Loucy (cell line): Measurements from ENCODE around the gene ADGRB3.

Experiments used
- H2AFZ ChIP-seq: fragments of 200-600 bp; sonication (generic); 2 replicates; pipeline ENCODE4 v1.6.0; 2016; ENCODE audit warnings: antibody characterized with exemption, mild to moderate bottlenecking, low read length, moderate library complexity
- H3F3A ChIP-seq: fragments of 200-600 bp; 2 replicates; pipeline ENCODE4 v1.6.0; 2016; ENCODE audit warnings: antibody characterized with exemption, low read depth, mild to moderate bottlenecking
- H3K27me3 ChIP-seq: fragments of 200-600 bp; sonication (generic); 2 replicates; pipeline ENCODE4 v1.6.1; 2014; ENCODE audit warnings: low read length, mild to moderate bottlenecking; ENCODE audit not compliant: insufficient read depth, poor library complexity, severe bottlenecking
- H3K36me3 ChIP-seq: fragments of 200-600 bp; sonication (generic); 2 replicates; pipeline ENCODE4 v1.6.1; 2016; ENCODE audit warnings: low read length; ENCODE audit not compliant: insufficient read depth
- H3K4me1 ChIP-seq: fragments of 200-600 bp; sonication (generic); 2 replicates; pipeline ENCODE4 v1.5.1; 2014; ENCODE audit warnings: low read length, mild to moderate bottlenecking; ENCODE audit not compliant: insufficient read depth, poor library complexity, severe bottlenecking
- H3K4me2 ChIP-seq: fragments of 200-600 bp; sonication (generic); 2 replicates; pipeline ENCODE4 v1.6.0; 2014; ENCODE audit warnings: antibody characterized with exemption, low read length, low read depth, mild to moderate bottlenecking; ENCODE audit not compliant: poor library complexity, severe bottlenecking
- H3K4me3 ChIP-seq: fragments of 200-600 bp; sonication (generic); 2 replicates; pipeline ENCODE4 v1.5.1; 2014; ENCODE audit warnings: low read length, mild to moderate bottlenecking, mixed read lengths; ENCODE audit not compliant: poor library complexity, severe bottlenecking
- H3K79me2 ChIP-seq: fragments of 200-600 bp; sonication (generic); 2 replicates; pipeline ENCODE4 v1.6.1; 2014; ENCODE audit warnings: low read length; ENCODE audit not compliant: insufficient read depth
- H3K9ac ChIP-seq: fragments of 200-600 bp; sonication (generic); 2 replicates; pipeline ENCODE4 v1.6.0; 2014; ENCODE audit warnings: mild to moderate bottlenecking, low read depth, low read length, moderate library complexity; ENCODE audit not compliant: poor library complexity, severe bottlenecking
- H3K9me2 ChIP-seq: fragments of 200-600 bp; sonication (generic); replicated peaks from 2 replicates; pipeline ENCODE4 v1.6.1; 2016; ENCODE audit warnings: low read depth, low read length, mixed read lengths
- H3K9me3 ChIP-seq: fragments of 200-600 bp; sonication (generic); 2 replicates; pipeline ENCODE4 v1.6.1; 2014; ENCODE audit warnings: mild to moderate bottlenecking, antibody characterized with exemption, low read length, low read depth; ENCODE audit not compliant: insufficient read depth
- H4K20me1 ChIP-seq: fragments of 200-600 bp; sonication (generic); 2 replicates; pipeline ENCODE4 v1.6.0; 2014; ENCODE audit warnings: antibody characterized with exemption, low read length, mild to moderate bottlenecking; ENCODE audit not compliant: insufficient read depth, poor library complexity, severe bottlenecking
- EZH2phosphoT487 ChIP-seq: fragments of 200-600 bp; IDR thresholded peaks from 2 replicates; pipeline ENCODE4 v1.6.1; 2018; ENCODE audit warnings: antibody characterized with exemption, mild to moderate bottlenecking, moderate library complexity, borderline replicate concordance
- TF ChIP-seq, protein P1 (sequence below): fragments of 200-600 bp; sonication (generic); conservative IDR thresholded peaks from 2 replicates; pipeline ENCODE4 v1.5.1; 2014; ENCODE audit warnings: mild to moderate bottlenecking, antibody characterized with exemption, low read length

Gene ADGRB3

DNA sequence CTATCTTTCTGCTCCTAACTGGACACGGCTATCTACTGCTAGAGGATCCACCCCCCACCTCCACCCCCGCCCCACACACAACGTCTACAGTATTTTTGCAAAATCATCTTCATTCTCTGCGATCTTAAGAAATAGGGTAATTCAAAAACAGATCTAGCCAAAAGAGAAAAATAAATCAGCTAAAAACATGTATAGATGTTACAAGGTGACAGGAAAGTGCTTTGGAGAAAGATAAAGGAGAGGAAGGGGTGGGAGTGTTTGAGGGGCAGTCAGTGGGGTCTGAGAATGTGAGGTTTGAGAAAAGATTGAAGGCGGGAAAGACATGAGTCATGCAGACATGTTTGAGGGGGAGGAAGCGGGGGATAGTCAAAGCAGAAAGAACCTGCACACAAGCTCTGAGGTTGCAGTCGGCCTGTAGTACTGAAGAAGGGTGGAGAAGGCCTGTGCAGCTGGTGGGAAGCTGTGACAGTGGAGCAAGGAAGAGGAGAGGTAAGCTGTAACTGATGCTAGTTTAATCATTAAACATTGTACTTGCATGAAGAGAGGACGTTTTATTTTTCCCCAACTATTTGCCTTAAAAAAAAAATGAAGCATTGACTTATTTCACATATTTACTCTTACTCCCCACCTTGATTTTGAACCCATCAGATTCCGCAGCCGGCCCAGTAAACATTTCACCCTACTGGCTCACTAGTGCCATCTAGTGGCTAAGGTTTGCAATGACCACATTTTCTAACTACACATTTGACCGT is 332.6 kb downstream of the ADGRB3 start:
- no peak overlapping the region for H3K4me3 ChIP-seq
- no peak overlapping the region for H3K9ac ChIP-seq
- no peaks in the 10 kb centered on the region for H3K9me2 ChIP-seq
- H4K20me1 ChIP-seq = no peaks in the 10 kb centered on the region
- H2AFZ ChIP-seq = peak overlapping the region; percentile 9; the same call in 1 of the 2 replicates
- TF ChIP-seq EZH2phosphoT487 = no peak
- TF ChIP-seq, protein P1, sequence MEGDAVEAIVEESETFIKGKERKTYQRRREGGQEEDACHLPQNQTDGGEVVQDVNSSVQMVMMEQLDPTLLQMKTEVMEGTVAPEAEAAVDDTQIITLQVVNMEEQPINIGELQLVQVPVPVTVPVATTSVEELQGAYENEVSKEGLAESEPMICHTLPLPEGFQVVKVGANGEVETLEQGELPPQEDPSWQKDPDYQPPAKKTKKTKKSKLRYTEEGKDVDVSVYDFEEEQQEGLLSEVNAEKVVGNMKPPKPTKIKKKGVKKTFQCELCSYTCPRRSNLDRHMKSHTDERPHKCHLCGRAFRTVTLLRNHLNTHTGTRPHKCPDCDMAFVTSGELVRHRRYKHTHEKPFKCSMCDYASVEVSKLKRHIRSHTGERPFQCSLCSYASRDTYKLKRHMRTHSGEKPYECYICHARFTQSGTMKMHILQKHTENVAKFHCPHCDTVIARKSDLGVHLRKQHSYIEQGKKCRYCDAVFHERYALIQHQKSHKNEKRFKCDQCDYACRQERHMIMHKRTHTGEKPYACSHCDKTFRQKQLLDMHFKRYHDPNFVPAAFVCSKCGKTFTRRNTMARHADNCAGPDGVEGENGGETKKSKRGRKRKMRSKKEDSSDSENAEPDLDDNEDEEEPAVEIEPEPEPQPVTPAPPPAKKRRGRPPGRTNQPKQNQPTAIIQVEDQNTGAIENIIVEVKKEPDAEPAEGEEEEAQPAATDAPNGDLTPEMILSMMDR = peak; percentile 98
- H3K9me3 ChIP-seq = no peaks in the 10 kb centered on the region
- no peaks in the 10 kb centered on the region for H3K27me3 ChIP-seq
- H3K4me2 ChIP-seq = no peak overlapping the region
- H3K79me2 ChIP-seq = no peaks in the 10 kb centered on the region
- H3K36me3 ChIP-seq = no peaks in the 10 kb centered on the region
- H3F3A ChIP-seq = no peaks in the 10 kb centered on the region
- H3K4me1 ChIP-seq = no peaks in the 10 kb centered on the region

DNA sequence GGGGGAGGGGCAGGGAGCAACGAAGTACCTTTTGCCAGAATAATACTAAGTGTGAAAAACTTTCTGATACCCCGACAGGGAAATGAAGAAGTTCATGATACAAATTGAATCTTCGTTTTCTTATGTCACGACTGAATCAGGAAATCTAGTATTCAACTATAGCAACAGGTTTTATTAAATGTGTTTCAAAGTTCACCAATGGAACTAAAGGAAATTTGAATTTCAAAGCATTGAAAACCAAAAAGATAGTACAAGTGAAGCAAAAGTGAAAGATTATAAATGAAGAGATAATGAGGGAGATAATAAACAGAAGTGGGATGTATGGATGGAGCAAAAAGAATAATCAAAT is 333.2 kb downstream of the ADGRB3 start:
- TF ChIP-seq EZH2phosphoT487 = no peak
- H3F3A ChIP-seq = no peaks in the 10 kb centered on the region
- no peaks in the 10 kb centered on the region for H4K20me1 ChIP-seq
- no peak overlapping the region for H3K4me2 ChIP-seq
- no peaks in the 10 kb centered on the region for H3K9me2 ChIP-seq
- no peaks in the 10 kb centered on the region for H3K4me1 ChIP-seq
- no peaks in the 10 kb centered on the region for H3K36me3 ChIP-seq
- H2AFZ ChIP-seq = no peak overlapping the region
- H3K27me3 ChIP-seq = no peaks in the 10 kb centered on the region
- H3K9ac ChIP-seq = no peak overlapping the region
- H3K4me3 ChIP-seq = no peak overlapping the region
- no peaks in the 10 kb centered on the region for H3K79me2 ChIP-seq
- no peaks in the 10 kb centered on the region for H3K9me3 ChIP-seq

DNA sequence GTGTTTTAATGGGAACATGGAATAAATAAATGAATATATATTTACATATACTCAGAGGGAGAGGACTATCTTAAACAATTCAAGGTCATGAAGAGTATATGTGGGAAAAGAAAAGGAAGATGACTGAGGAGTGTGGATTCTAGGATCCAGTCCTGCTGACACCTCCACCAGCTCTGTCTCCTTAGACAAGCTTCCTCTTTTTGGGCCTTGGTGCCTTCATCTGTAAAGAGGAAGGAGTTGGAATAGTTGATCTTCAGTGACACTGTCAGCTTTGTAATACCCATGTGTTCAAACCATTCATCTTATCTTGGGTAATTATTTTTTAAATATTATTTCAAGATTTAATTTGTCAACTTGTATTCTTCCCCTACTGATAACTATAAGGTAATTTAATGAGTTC is 338.0 kb downstream of the ADGRB3 start:
- Histone ChIP-seq H3F3A (no peaks in the 10 kb centered on the region), H3K4me1 (no peaks in the 10 kb centered on the region), H2AFZ (no peak overlapping the region), H3K36me3 (no peaks in the 10 kb centered on the region), H3K4me3 (no peak overlapping the region), H3K4me2 (no peak overlapping the region), H4K20me1 (no peaks in the 10 kb centered on the region), H3K9ac (no peak overlapping the region), H3K9me3 (no peaks in the 10 kb centered on the region), H3K79me2 (no peaks in the 10 kb centered on the region), H3K9me2 (no peaks in the 10 kb centered on the region), H3K27me3 (no peaks in the 10 kb centered on the region)
- TF ChIP-seq, protein P1 = no peak

DNA sequence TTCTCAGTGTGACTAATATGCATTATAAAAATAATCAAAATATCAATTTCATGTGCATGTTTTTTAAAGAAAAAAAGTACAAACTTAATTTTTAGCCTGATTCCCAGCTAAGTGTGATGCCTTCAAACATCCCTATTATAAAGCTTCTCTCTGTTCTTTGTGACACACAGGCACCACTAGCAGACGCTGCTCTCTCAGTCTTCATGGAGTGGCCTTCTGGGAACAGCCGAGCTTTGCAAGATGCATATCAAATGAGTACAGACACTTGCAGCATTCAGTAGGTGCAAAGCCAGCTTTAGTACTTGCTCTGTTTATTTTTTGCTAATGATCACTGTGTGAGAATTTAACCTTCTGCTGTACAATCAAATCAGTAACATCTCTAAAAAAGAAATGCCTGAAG is 340.0 kb downstream of the ADGRB3 start:
- H3F3A ChIP-seq = no peaks in the 10 kb centered on the region
- no peak overlapping the region for H2AFZ ChIP-seq
- H3K4me2 ChIP-seq = no peak overlapping the region
- H3K9me2 ChIP-seq = no peaks in the 10 kb centered on the region
- H3K36me3 ChIP-seq = no peaks in the 10 kb centered on the region
- TF ChIP-seq EZH2phosphoT487 = no peak
- TF ChIP-seq, protein P1 = peak; percentile 18; the same call in 1 of the 2 replicates
- no peaks in the 10 kb centered on the region for H3K9me3 ChIP-seq
- no peaks in the 10 kb centered on the region for H3K27me3 ChIP-seq
- H3K79me2 ChIP-seq = no peaks in the 10 kb centered on the region
- H3K4me1 ChIP-seq = no peaks in the 10 kb centered on the region
- H4K20me1 ChIP-seq = no peaks in the 10 kb centered on the region
- no peak overlapping the region for H3K9ac ChIP-seq
- no peak overlapping the region for H3K4me3 ChIP-seq
